Measurements from ENCODE around the gene TMEM154.

The TMEM154 gene

GRCh38 chr4:152613841-152614721 is 65.7 kb downstream of the TMEM154 start:
- DNase-seq (ENCODE audit: low spot score) = no peak
- no peak for TF ChIP-seq CTCF (IDR thresholded peaks at IDR 0.05; ENCODE audit: borderline replicate concordance, control extremely low read depth, extremely low read depth, insufficient read depth, missing control alignments)
- in situ Hi-C loops (cut with MboI; ENCODE audit: low sequenced_read_pairs, unreplicated experiment) = no loop called here

GRCh38 chr4:152613351-152613750 is 66.4 kb downstream of the TMEM154 start:
- DNase-seq (ENCODE audit: low spot score) = no peak
- no peak for TF ChIP-seq CTCF (IDR thresholded peaks at IDR 0.05; ENCODE audit: borderline replicate concordance, control extremely low read depth, extremely low read depth, insufficient read depth, missing control alignments)
- in situ Hi-C loops (cut with MboI; ENCODE audit: low sequenced_read_pairs, unreplicated experiment) = no loop called here

GRCh38 chr4:152610131-152610530 is 69.7 kb downstream of the TMEM154 start:
- no peak for DNase-seq (ENCODE audit: low spot score)
- no peak for TF ChIP-seq CTCF (IDR thresholded peaks at IDR 0.05; ENCODE audit: borderline replicate concordance, control extremely low read depth, extremely low read depth, insufficient read depth, missing control alignments)
- in situ Hi-C loops (cut with MboI; ENCODE audit: low sequenced_read_pairs, unreplicated experiment) = no loop called here

- in situ Hi-C loops (cut with MboI; ENCODE audit: low sequenced_read_pairs, unreplicated experiment) = no loop called here
- TF ChIP-seq CTCF (IDR thresholded peaks at IDR 0.05; ENCODE audit: borderline replicate concordance, control extremely low read depth, extremely low read depth, insufficient read depth, missing control alignments) = no peak
- no peak for DNase-seq (ENCODE audit: low spot score)
Measured at GRCh38 chr4:152609481-152609880, 70.3 kb downstream of the TMEM154 start.

DNA sequence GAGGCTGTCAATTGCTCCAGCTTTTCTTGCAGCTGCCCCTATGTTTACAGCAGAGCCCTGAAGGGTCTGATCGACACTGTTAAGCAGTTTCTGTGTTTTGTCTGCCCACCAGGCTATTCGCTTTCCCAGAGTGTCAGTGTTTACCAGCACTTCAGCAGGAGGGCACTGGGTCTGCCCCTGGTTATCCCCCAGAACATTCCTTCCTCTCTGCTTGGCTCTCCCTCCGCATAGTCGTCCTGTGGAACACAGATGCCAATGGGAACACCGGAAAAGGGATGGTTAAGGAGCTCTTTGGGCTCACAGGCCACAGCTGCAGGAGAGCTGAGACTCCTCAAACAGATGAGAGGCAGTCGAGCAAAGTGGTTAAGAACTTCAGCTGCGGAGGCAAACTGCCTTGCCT is 72.6 kb downstream of the TMEM154 start:
- no peak for TF ChIP-seq CTCF (IDR thresholded peaks at IDR 0.05; ENCODE audit: borderline replicate concordance, control extremely low read depth, extremely low read depth, insufficient read depth, missing control alignments)
- DNase-seq (ENCODE audit: low spot score) = no peak
- in situ Hi-C loops (cut with MboI; ENCODE audit: low sequenced_read_pairs, unreplicated experiment) = no loop called here

DNA sequence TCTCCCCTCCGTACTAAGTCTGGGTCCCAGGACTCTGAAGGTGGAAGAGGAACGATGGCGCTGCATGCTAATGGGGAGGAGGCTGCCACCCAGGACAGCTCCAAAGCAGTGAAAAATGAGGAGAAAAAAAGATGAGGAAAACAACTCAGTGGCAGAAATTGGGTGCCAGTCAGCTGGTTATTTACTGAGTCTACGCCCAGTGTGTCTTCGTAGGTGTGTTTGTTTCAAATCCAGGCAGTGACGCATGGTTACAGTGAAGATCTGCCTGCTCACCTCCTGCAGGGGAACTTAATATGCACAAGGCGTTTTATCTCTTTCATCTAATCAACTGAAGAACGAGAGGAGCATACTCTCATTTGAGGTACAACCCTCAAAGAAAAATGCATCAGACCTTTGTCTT is 73.0 kb downstream of the TMEM154 start:
- no peak for TF ChIP-seq CTCF (IDR thresholded peaks at IDR 0.05; ENCODE audit: borderline replicate concordance, control extremely low read depth, extremely low read depth, insufficient read depth, missing control alignments)
- in situ Hi-C loops (cut with MboI; ENCODE audit: low sequenced_read_pairs, unreplicated experiment) = no loop called here
- no peak for DNase-seq (ENCODE audit: low spot score)

All from GM13976 (cell line).